Sigmoid colon (tissue), 7 donors: ENCODE data around the gene RHOA. TPM values are rescaled to one million over a fixed set of nuclear protein-coding genes. Genes with fewer than 3 reads are reported as not detected.
A peak's percentile ranks its signal among the peaks of the same experiment; 100 is the strongest.

Source experiments
- DNase-seq: peaks from one replicate; pipeline ENCODE4 v3.0.0-alpha.2; 2019
- H3K27ac ChIP-seq, 4 donors: fragments of 200-600 bp; sonication (generic); one replicate each; pipeline ENCODE4 v1.5.1; 2016 to 2019; ENCODE audit warnings: mild to moderate bottlenecking in 1 of 4
- H3K27me3 ChIP-seq, 3 donors: fragments of 200-600 bp; sonication (generic); one replicate each; pipeline ENCODE4 v1.5.1; 2019; ENCODE audit warnings: mild to moderate bottlenecking in 1 of 3
- H3K36me3 ChIP-seq, 4 donors: fragments of 200-600 bp; sonication (generic); one replicate each; pipeline ENCODE4 v1.5.1; 2016 to 2019
- H3K4me1 ChIP-seq, 4 donors: fragments of 200-600 bp; sonication (generic); one replicate each; pipeline ENCODE4 v1.5.1; 2017 to 2019
- H3K4me3 ChIP-seq, 4 donors: fragments of 200-600 bp; sonication (generic); one replicate each; pipeline ENCODE4 v1.5.1; 2017 to 2019; ENCODE audit warnings: mild to moderate bottlenecking in 2 of 4, moderate library complexity in 1 of 4
- H3K9me3 ChIP-seq, 4 donors: fragments of 200-600 bp in 3 of 4; sonication (generic) in 3 of 4; one replicate each; pipeline versions ENCODE4 v1.5.1 to v1.6.1; 2013 to 2019
- CTCF ChIP-seq, 4 experiments: fragments of 450-650 bp in 3 of 4; fragments of 200-600 bp in 1 of 4; IDR thresholded peaks; one replicate each; pipeline ENCODE4 v1.5.1; 2016 to 2019; ENCODE audit warnings: antibody characterized with exemption in 4 of 4, mild to moderate bottlenecking in 3 of 4, moderate library complexity in 2 of 4
- EP300 ChIP-seq, 4 donors: sonication (generic); formaldehyde crosslinking; IDR thresholded peaks; one replicate each; pipeline ENCODE4 v1.6.1; 2017; ENCODE audit warnings: antibody characterized with exemption in 4 of 4
- POLR2A ChIP-seq, 2 donors: fragments of 450-650 bp; IDR thresholded peaks; one replicate each; pipeline ENCODE4 v1.6.1; 2016; ENCODE audit warnings: antibody characterized with exemption in 2 of 2, mild to moderate bottlenecking in 2 of 2, moderate library complexity in 2 of 2
- POLR2AphosphoS5 ChIP-seq, 4 donors: sonication (generic); formaldehyde crosslinking; IDR thresholded peaks; one replicate each; pipeline ENCODE4 v1.6.1; 2017; ENCODE audit warnings: antibody characterized with exemption in 4 of 4
- WGBS, 2 donors: extraction: QIAGEN DNeasy Blood & Tissue Kit; methylation state at CpG; one replicate each; pipeline ENCODE4 v1.1.7; 2013; 5-methylcytosine and 5-hydroxymethylcytosine counted together
- intact Hi-C: fragments of 100-400 bp; cut with DNase I; formaldehyde crosslinking; loops from one replicate; pipeline ENCODE4 v1.15.1; 2023
- polyA plus RNA-seq, 3 donors: library from polyadenylated mRNA; stranded (reverse); fragments of 200-250 nt; gene quantifications; one replicate each; pipeline ENCODE4 v1.2.3, GENCODE V29; 2013
- total RNA-seq, 4 donors: library from RNA; depleted of rRNA; stranded (reverse); fragments of >200 nt; gene quantifications; one replicate each; pipeline ENCODE4 v1.1.0, GENCODE V29; 2016
- donor health status: healthy with polysubstance abuse.
- donor health status: Bipolar disorder and iron deficiency.
- donor health status: healthy.

Gene RHOA
- total and polyA plus RNA-seq, 7 donors: 369 to 516 (median 421) TPM

GRCh38 chr3:49434731-49435130, 23.0 kb upstream of the RHOA start:
- no peaks in the 10 kb centered on the region for H3K36me3 ChIP-seq
- WGBS, 2 donors: 92 to 94% methylated on average over 5 of the region's 5 CpGs
- H3K4me1 ChIP-seq: peaks cover 0 to 4% (median 0%) of the 10 kb centered on the region in 4 donors
- DNase-seq: no peak
- H3K27ac ChIP-seq: no peak overlapping the region
- no peaks in the 10 kb centered on the region for H3K27me3 ChIP-seq
- H3K4me3 ChIP-seq: no peak overlapping the region
- intact Hi-C loops: no loop called here
- no peaks in the 10 kb centered on the region for H3K9me3 ChIP-seq
- no peak for TF ChIP-seq POLR2A (IDR thresholded peaks at IDR 0.05)
- no peak for TF ChIP-seq CTCF (IDR thresholded peaks at IDR 0.05)
- no peak for TF ChIP-seq POLR2AphosphoS5 (IDR thresholded peaks at IDR 0.05)
- TF ChIP-seq EP300 (IDR thresholded peaks at IDR 0.05): no peak

- Histone ChIP-seq H3K4me1 (peaks cover 0 to 14% (median 8%) of the 10 kb centered on the region in 4 donors), H3K36me3 (peaks cover 0 to 28% (median 10%) of the 10 kb centered on the region in 4 donors), H3K4me3 (peak overlapping the region; percentile 51 to 76 (median 64)), H3K27me3 (no peaks in the 10 kb centered on the region), H3K9me3 (no peaks in the 10 kb centered on the region), H3K27ac (peak overlapping the region; percentile 87 to 92 (median 90))
- TF ChIP-seq CTCF (IDR thresholded peaks at IDR 0.05) (no peak), POLR2A (IDR thresholded peaks at IDR 0.05) (no peak), POLR2AphosphoS5 (IDR thresholded peaks at IDR 0.05) (no peak), EP300 (IDR thresholded peaks at IDR 0.05) (no peak)
- 3 to 4% methylated on average over 9 of the region's 9 CpGs for WGBS, 2 donors
- intact Hi-C loops: loop anchor here (1.0 to 5.0 kb wide), 4 partner anchors 16 to 244 kb away; partner anchors contain the start of genes APEH, DAG1, TCTA and USP4
- DNase-seq: no peak
Measured at GRCh38 chr3:49428752-49429080, 16.9 kb upstream of the RHOA start.

GRCh38 chr3:49427586-49427985, 15.8 kb upstream of the RHOA start:
- H3K27ac ChIP-seq: no peak overlapping the region
- no peak for DNase-seq
- no peaks in the 10 kb centered on the region for H3K27me3 ChIP-seq
- TF ChIP-seq POLR2A (IDR thresholded peaks at IDR 0.05): no peak
- no peak for TF ChIP-seq POLR2AphosphoS5 (IDR thresholded peaks at IDR 0.05)
- TF ChIP-seq EP300 (IDR thresholded peaks at IDR 0.05): no peak
- TF ChIP-seq CTCF (IDR thresholded peaks at IDR 0.05): no peak
- 83 to 88% methylated on average over 2 of the region's 2 CpGs for WGBS, 2 donors
- no peaks in the 10 kb centered on the region for H3K9me3 ChIP-seq
- H3K4me1 ChIP-seq: peaks cover 0 to 18% (median 11%) of the 10 kb centered on the region in 4 donors
- H3K36me3 ChIP-seq: peaks cover 0 to 29% (median 10%) of the 10 kb centered on the region in 4 donors
- no peak overlapping the region for H3K4me3 ChIP-seq
- intact Hi-C loops: loop anchor here (5.0 kb wide), 2 partner anchors 85 to 245 kb away; partner anchors contain the start of genes APEH and USP4

GRCh38 chr3:49424816-49425215, 13.0 kb upstream of the RHOA start:
- TF ChIP-seq POLR2AphosphoS5 (IDR thresholded peaks at IDR 0.05): no peak
- TF ChIP-seq POLR2A (IDR thresholded peaks at IDR 0.05): no peak
- no peak for TF ChIP-seq EP300 (IDR thresholded peaks at IDR 0.05)
- TF ChIP-seq CTCF (IDR thresholded peaks at IDR 0.05): no peak
- 94 to 99% methylated on average over 6 of the region's 6 CpGs for WGBS, 2 donors
- intact Hi-C loops: loop anchor here (5.0 kb wide), 2 partner anchors 83 to 247 kb away; partner anchors contain the start of genes APEH and USP4
- Histone ChIP-seq H3K9me3 (no peaks in the 10 kb centered on the region), H3K27ac (no peak overlapping the region), H3K27me3 (no peaks in the 10 kb centered on the region), H3K4me1 (peaks cover 0 to 30% (median 25%) of the 10 kb centered on the region in 4 donors), H3K36me3 (peaks cover 0 to 29% (median 10%) of the 10 kb centered on the region in 4 donors), H3K4me3 (no peak overlapping the region)
- no peak for DNase-seq
